CD4-positive, alpha-beta T cell (primary cell): ENCODE measurements around the gene MED8. TPM values are rescaled to one million over a fixed set of nuclear protein-coding genes. Genes with fewer than 3 reads are reported as not detected.

Source experiments
- ATAC-seq: fragments of 200-7000 bp; cut with Tn5 transposase; one replicate; pipeline ENCODE4 v1.10.0; 2022; ENCODE audit warnings: mild to moderate bottlenecking; ENCODE audit not compliant: poor library complexity
- CTCF ChIA-PET: fragments of 350-600 bp; sonication (Branson Sonifier 250); formaldehyde crosslinking; loops from one replicate; lab custom pipeline; 2021; ENCODE audit warnings: antibody characterized with exemption, inconsistent platforms; lab: Charles Lee
- POLR2A ChIA-PET: fragments of 350-600 bp; sonication (Branson Sonifier 250); formaldehyde crosslinking; loops from one replicate; lab custom pipeline; 2021; ENCODE audit warnings: antibody characterized with exemption, inconsistent platforms; lab: Charles Lee
- DNase-seq, 14 experiments: peaks; one replicate each; pipeline ENCODE4 v3.0.0-alpha.2; 2013 to 2020; ENCODE audit warnings: mixed read lengths in 2 of 14
- H3K27ac ChIP-seq, 2 donors: one replicate each; pipeline versions ENCODE4 v1.5.1 to v1.7.0; 2013; ENCODE audit warnings: low read length in 2 of 2, low read depth in 1 of 2, mild to moderate bottlenecking in 1 of 2
- H3K27me3 ChIP-seq, 2 experiments: 1 replicate in 1 of 2; 2 replicates in 1 of 2; pipeline versions ENCODE4 v1.6.1 to v1.7.0; 2013; ENCODE audit warnings: low read length in 2 of 2, control low read depth in 1 of 2, mild to moderate bottlenecking in 1 of 2, moderate library complexity in 1 of 2; ENCODE audit not compliant: insufficient read depth in 2 of 2, control insufficient read depth in 1 of 2
- H3K36me3 ChIP-seq: one replicate; pipeline ENCODE4 v1.6.1; 2013; ENCODE audit warnings: low read length, control low read depth; ENCODE audit not compliant: insufficient read depth
- H3K4me1 ChIP-seq: one replicate; pipeline ENCODE4 v1.6.1; 2013; ENCODE audit warnings: low read length, control low read depth; ENCODE audit not compliant: insufficient read depth
- H3K4me3 ChIP-seq: one replicate; pipeline ENCODE4 v1.5.1; 2013; ENCODE audit warnings: mild to moderate bottlenecking, low read length, moderate library complexity
- H3K9me3 ChIP-seq, 2 experiments: 1 replicate in 1 of 2; 2 replicates in 1 of 2; pipeline versions ENCODE4 v1.6.1 to v1.7.0; 2013; ENCODE audit warnings: low read length in 2 of 2, mild to moderate bottlenecking in 2 of 2, control low read depth in 1 of 2, moderate library complexity in 1 of 2; ENCODE audit not compliant: control insufficient read depth in 1 of 2, insufficient read depth in 1 of 2
- H3K27ac Mint-ChIP-seq: one replicate; pipeline ENCODE4 v1.8.0; 2020; ENCODE audit warnings: mixed read lengths
- H3K27me3 Mint-ChIP-seq: one replicate; pipeline ENCODE4 v1.8.0; 2021; ENCODE audit warnings: mixed read lengths
- H3K36me3 Mint-ChIP-seq: one replicate; pipeline ENCODE4 v1.8.0; 2021; ENCODE audit warnings: low read depth, mixed read lengths
- H3K4me1 Mint-ChIP-seq: one replicate; pipeline ENCODE4 v1.8.0; 2021; ENCODE audit warnings: low read depth, mixed read lengths
- H3K4me3 Mint-ChIP-seq: one replicate; pipeline ENCODE4 v1.8.0; 2020; ENCODE audit warnings: mild to moderate bottlenecking, mixed read lengths
- H3K9me3 Mint-ChIP-seq: one replicate; pipeline ENCODE4 v1.8.0; 2020; ENCODE audit warnings: mixed read lengths
- CTCF ChIP-seq: fragments of 200-600 bp; IDR thresholded peaks from one replicate; pipeline ENCODE4 v1.8.0; 2022; ENCODE audit warnings: antibody characterized with exemption, mild to moderate bottlenecking
- intact Hi-C, 2 experiments: fragments of 100-400 bp; cut with DNase I in 1 of 2; cut with micrococcal nuclease in 1 of 2; formaldehyde crosslinking; loops; one replicate each; pipeline versions ENCODE4 v1.15.1 to v1.9.0; 2023 to 2025; cut with DNase I, micrococcal nuclease
- total RNA-seq, 174 experiments: library from RNA in 2 of 174; stranded (reverse) in 2 of 174; gene quantifications; one replicate each; pipeline ENCODE4 v1.2.3 and lab custom pipeline; 2021 to 2026

MED8 gene
- total RNA-seq, 2 experiments from 2014 or later, result 14.8 to 17.6 TPM

- intact Hi-C loops, result no loop called here
- Histone ChIP-seq H3K4me3 (no peak overlapping the region), H3K9me3 (no peaks in the 10 kb centered on the region), H3K4me1 (no peaks in the 10 kb centered on the region), H3K27ac (no peak overlapping the region), H3K36me3 (peaks cover 91% of the 10 kb centered on the region), H3K27me3 (no peaks in the 10 kb centered on the region)
- Mint-ChIP-seq H3K9me3 (no peaks in the 10 kb centered on the region), H3K4me3 (no peak overlapping the region), H3K27ac (no peak overlapping the region), H3K4me1 (no peaks in the 10 kb centered on the region), H3K27me3 (no peaks in the 10 kb centered on the region), H3K36me3 (peaks cover 46% of the 10 kb centered on the region)
- POLR2A ChIA-PET, result no interaction called here
- no peak for DNase-seq
- TF ChIP-seq CTCF, result no peak
- CTCF ChIA-PET, result no interaction called here
- ATAC-seq, result no peak
These were observed 35.4 kb upstream of the MED8 start for GRCh38 chr1:43425045-43425444.

- no peak overlapping the region for H3K27ac Mint-ChIP-seq
- H3K36me3 Mint-ChIP-seq, result peaks cover 35% of the 10 kb centered on the region
- Histone ChIP-seq H3K27ac (no peak overlapping the region), H3K4me3 (no peak overlapping the region), H3K9me3 (no peaks in the 10 kb centered on the region), H3K27me3 (no peaks in the 10 kb centered on the region), H3K36me3 (peaks cover 92% of the 10 kb centered on the region), H3K4me1 (no peaks in the 10 kb centered on the region)
- H3K4me3 Mint-ChIP-seq, result no peak overlapping the region
- no peaks in the 10 kb centered on the region for H3K4me1 Mint-ChIP-seq
- DNase-seq, result no peak
- intact Hi-C loops, result no loop called here
- ATAC-seq, result no peak
- ChIA-PET CTCF (no interaction called here), POLR2A (no interaction called here)
- TF ChIP-seq CTCF, result no peak
- no peaks in the 10 kb centered on the region for H3K27me3 Mint-ChIP-seq
- H3K9me3 Mint-ChIP-seq, result no peaks in the 10 kb centered on the region
These were observed 34.3 kb upstream of the MED8 start for GRCh38 chr1:43423672-43424550.

- H3K27ac Mint-ChIP-seq, result no peak overlapping the region
- no peak overlapping the region for H3K4me3 Mint-ChIP-seq
- ATAC-seq, result no peak
These were observed 33.5 kb upstream of the MED8 start for GRCh38 chr1:43422995-43423671.

More at GRCh38 chr1:43422995-43423671, 33.5 kb upstream of the MED8 start:
- no peaks in the 10 kb centered on the region for H3K4me1 Mint-ChIP-seq
- no peaks in the 10 kb centered on the region for H3K4me1 ChIP-seq
- no peak overlapping the region for H3K27ac ChIP-seq
- H3K4me3 ChIP-seq, result no peak overlapping the region
- no peak for DNase-seq
- H3K9me3 Mint-ChIP-seq, result no peaks in the 10 kb centered on the region
- H3K27me3 ChIP-seq, result no peaks in the 10 kb centered on the region
- intact Hi-C loops, result no loop called here
- H3K9me3 ChIP-seq, result no peaks in the 10 kb centered on the region
- peaks cover 92% of the 10 kb centered on the region for H3K36me3 ChIP-seq
- CTCF ChIA-PET, result no interaction called here
- TF ChIP-seq CTCF, result no peak
- no peaks in the 10 kb centered on the region for H3K27me3 Mint-ChIP-seq
- POLR2A ChIA-PET, result no interaction called here
- peaks cover 27% of the 10 kb centered on the region for H3K36me3 Mint-ChIP-seq
